Astrocyte (in vitro differentiated cells and primary cell): ENCODE data around the gene SEMA6B. TPM values are rescaled to one million over a fixed set of nuclear protein-coding genes. Genes with fewer than 3 reads are reported as not detected.

ENCODE experiments used
- DNase-seq: peaks from one replicate; pipeline ENCODE4 v3.0.0-alpha.2; 2010; ENCODE audit warnings: low read depth
- FAIRE-seq: peaks from 2 replicates; lab custom pipeline; 2011; peaks lifted over from hg19 to GRCh38; lab: Jason Lieb, UNC
- H2AFZ ChIP-seq: 2 replicates; pipeline ENCODE4 v1.6.0; 2012; ENCODE audit warnings: low read depth, low read length, inconsistent platforms
- H3K27ac ChIP-seq: 2 replicates; pipeline ENCODE4 v1.5.1; 2011; ENCODE audit warnings: low read depth, low read length, inconsistent platforms
- H3K27me3 ChIP-seq: 2 replicates; pipeline ENCODE4 v1.6.0; 2011; ENCODE audit warnings: low read length, inconsistent platforms; ENCODE audit not compliant: insufficient read depth
- H3K36me3 ChIP-seq: 2 replicates; pipeline ENCODE4 v1.5.1; 2011; ENCODE audit warnings: low read length, inconsistent platforms; ENCODE audit not compliant: insufficient read depth
- H3K4me1 ChIP-seq: 2 replicates; pipeline ENCODE4 v1.5.1; 2011; ENCODE audit warnings: low read length, inconsistent platforms; ENCODE audit not compliant: insufficient read depth
- H3K4me2 ChIP-seq: 2 replicates; pipeline ENCODE4 v1.6.0; 2012; ENCODE audit warnings: low read length, inconsistent platforms
- H3K4me3 ChIP-seq: 2 replicates; pipeline ENCODE4 v1.5.1; 2011; ENCODE audit warnings: low read depth, mild to moderate bottlenecking, low read length, inconsistent platforms; ENCODE audit not compliant: insufficient read depth
- H3K79me2 ChIP-seq: 2 replicates; pipeline ENCODE4 v1.6.0; 2012; ENCODE audit warnings: mild to moderate bottlenecking, low read length, inconsistent platforms; ENCODE audit not compliant: insufficient read depth
- H3K9ac ChIP-seq: 2 replicates; pipeline ENCODE4 v1.6.0; 2012; ENCODE audit warnings: mild to moderate bottlenecking, low read length, inconsistent platforms
- H3K9me3 ChIP-seq: 2 replicates; pipeline ENCODE4 v1.5.1; 2012; ENCODE audit warnings: low read depth, mild to moderate bottlenecking, low read length, inconsistent platforms; ENCODE audit not compliant: insufficient read depth
- H4K20me1 ChIP-seq: 2 replicates; pipeline ENCODE4 v1.6.0; 2012; ENCODE audit warnings: low read length, inconsistent platforms; ENCODE audit not compliant: insufficient read depth
- H3K27ac Mint-ChIP-seq: one replicate; pipeline ENCODE4 v1.8.0; 2021; ENCODE audit warnings: mild to moderate bottlenecking, mixed read lengths; ENCODE audit not compliant: unreplicated experiment
- H3K27me3 Mint-ChIP-seq: one replicate; pipeline ENCODE4 v1.8.0; 2021; ENCODE audit warnings: low read depth, mixed read lengths; ENCODE audit not compliant: unreplicated experiment
- H3K36me3 Mint-ChIP-seq: one replicate; pipeline ENCODE4 v1.8.0; 2021; ENCODE audit warnings: low read depth, mixed read lengths; ENCODE audit not compliant: unreplicated experiment
- H3K4me1 Mint-ChIP-seq: one replicate; pipeline ENCODE4 v1.8.0; 2021; ENCODE audit warnings: low read depth, mixed read lengths; ENCODE audit not compliant: unreplicated experiment
- H3K4me3 Mint-ChIP-seq: one replicate; pipeline ENCODE4 v1.8.0; 2021; ENCODE audit warnings: mild to moderate bottlenecking, moderate library complexity, mixed read lengths; ENCODE audit not compliant: unreplicated experiment
- H3K9me3 Mint-ChIP-seq: one replicate; pipeline ENCODE4 v1.8.0; 2021; ENCODE audit warnings: mild to moderate bottlenecking, mixed read lengths; ENCODE audit not compliant: unreplicated experiment
- CTCF ChIP-seq: IDR thresholded peaks from 2 replicates; pipeline ENCODE4 v1.5.1; 2011; ENCODE audit warnings: low read depth, mild to moderate bottlenecking, inconsistent platforms, low read length, moderate library complexity; ENCODE audit not compliant: insufficient read depth
- EZH2 ChIP-seq: IDR thresholded peaks from 2 replicates; pipeline ENCODE4 v1.6.1; 2012; ENCODE audit warnings: mild to moderate bottlenecking, low read length, inconsistent platforms; ENCODE audit not compliant: insufficient read depth
- total RNA-seq: library from RNA; stranded (reverse); gene quantifications from 2 replicates; pipeline ENCODE4 v1.2.1, GENCODE V29; 2021

SEMA6B gene
- total RNA-seq, 1 donor from 2014 or later, result 14.3 TPM

DNA sequence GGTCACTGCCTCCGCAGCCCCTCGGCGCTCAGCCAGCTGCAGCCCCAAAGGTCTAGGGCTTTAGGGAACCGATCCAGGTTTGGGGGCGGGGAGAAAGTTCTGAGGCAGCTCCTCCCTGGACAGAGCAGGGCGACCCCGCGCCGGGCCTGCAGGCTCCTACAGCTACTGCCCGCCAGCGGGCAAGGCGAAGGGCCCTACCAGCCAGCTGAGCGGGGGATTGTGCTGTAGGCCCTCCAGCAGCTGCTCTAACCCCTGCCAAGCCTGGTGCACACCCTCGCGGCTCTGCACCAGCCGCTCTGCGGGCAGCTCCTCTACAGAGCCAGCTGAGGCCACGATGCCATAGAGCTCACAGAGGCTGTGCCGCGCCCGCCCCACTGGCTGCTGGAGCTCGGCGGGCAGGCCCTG, 55.2 kb downstream of the SEMA6B start:
- Histone ChIP-seq H3K27me3 (no peaks in the 10 kb centered on the region), H3K4me2 (no peak overlapping the region), H3K4me1 (peaks cover 20% of the 10 kb centered on the region), H3K4me3 (no peak overlapping the region), H2AFZ (no peak overlapping the region), H3K9me3 (no peaks in the 10 kb centered on the region), H3K36me3 (peaks cover 2% of the 10 kb centered on the region), H3K79me2 (no peaks in the 10 kb centered on the region), H3K27ac (no peak overlapping the region), H4K20me1 (no peaks in the 10 kb centered on the region), H3K9ac (no peak overlapping the region)
- no peaks in the 10 kb centered on the region for H3K27me3 Mint-ChIP-seq
- no peaks in the 10 kb centered on the region for H3K9me3 Mint-ChIP-seq
- peaks cover 6% of the 10 kb centered on the region for H3K4me1 Mint-ChIP-seq
- FAIRE-seq (no peak), DNase-seq (no peak)
- TF ChIP-seq EZH2 (no peak), CTCF (no peak)
- no peak overlapping the region for H3K27ac Mint-ChIP-seq
- peaks cover 13% of the 10 kb centered on the region for H3K36me3 Mint-ChIP-seq
- H3K4me3 Mint-ChIP-seq, result no peak overlapping the region

GRCh38 chr19:4503825-4504170, 55.7 kb downstream of the SEMA6B start:
- no peaks in the 10 kb centered on the region for H3K9me3 ChIP-seq
- Mint-ChIP-seq H3K4me3 (no peak overlapping the region), H3K36me3 (peaks cover 13% of the 10 kb centered on the region), H3K27ac (no peak overlapping the region), H3K4me1 (peaks cover 6% of the 10 kb centered on the region), H3K9me3 (no peaks in the 10 kb centered on the region), H3K27me3 (no peaks in the 10 kb centered on the region)
- H3K4me2 ChIP-seq, result no peak overlapping the region
- peaks cover 20% of the 10 kb centered on the region for H3K4me1 ChIP-seq
- TF ChIP-seq EZH2 (no peak), CTCF (no peak)
- H3K27me3 ChIP-seq, result no peaks in the 10 kb centered on the region
- DNase-seq (no peak), FAIRE-seq (no peak)
- H3K79me2 ChIP-seq, result no peaks in the 10 kb centered on the region
- H3K9ac ChIP-seq, result no peak overlapping the region
- H3K4me3 ChIP-seq, result no peak overlapping the region
- H2AFZ ChIP-seq, result no peak overlapping the region
- no peak overlapping the region for H3K27ac ChIP-seq
- no peaks in the 10 kb centered on the region for H4K20me1 ChIP-seq
- peaks cover 2% of the 10 kb centered on the region for H3K36me3 ChIP-seq

GRCh38 chr19:4503132-4503824, 56.2 kb downstream of the SEMA6B start:
- DNase-seq (no peak), FAIRE-seq (no peak)
- H3K4me2 ChIP-seq, result no peak overlapping the region
- no peaks in the 10 kb centered on the region for H3K9me3 Mint-ChIP-seq
- peaks cover 20% of the 10 kb centered on the region for H3K4me1 ChIP-seq
- no peaks in the 10 kb centered on the region for H4K20me1 ChIP-seq
- TF ChIP-seq CTCF (no peak), EZH2 (no peak)
- H3K36me3 Mint-ChIP-seq, result peaks cover 13% of the 10 kb centered on the region
- H3K27me3 ChIP-seq, result no peaks in the 10 kb centered on the region
- no peaks in the 10 kb centered on the region for H3K27me3 Mint-ChIP-seq
- H3K4me1 Mint-ChIP-seq, result peaks cover 6% of the 10 kb centered on the region
- no peaks in the 10 kb centered on the region for H3K79me2 ChIP-seq
- H3K4me3 ChIP-seq, result no peak overlapping the region
- H3K9ac ChIP-seq, result no peak overlapping the region
- H3K4me3 Mint-ChIP-seq, result no peak overlapping the region
- no peaks in the 10 kb centered on the region for H3K9me3 ChIP-seq
- H3K36me3 ChIP-seq, result peaks cover 2% of the 10 kb centered on the region
- no peak overlapping the region for H3K27ac Mint-ChIP-seq
- H2AFZ ChIP-seq, result no peak overlapping the region
- H3K27ac ChIP-seq, result no peak overlapping the region
